SHP77 treated with DMSO at 0.1 percent for 48 hours (cell line): ENCODE measurements around the gene CTNNA2.

Experiments used
- DNase-seq: peaks from one replicate; lab custom pipeline; 2025; lab: John Stamatoyannopoulos, UW

Gene CTNNA2

GRCh38 chr2:80291656-80292055 is 778.8 kb downstream of the CTNNA2 start:
- no peak for DNase-seq

GRCh38 chr2:80292474-80292873 is 779.6 kb downstream of the CTNNA2 start:
- no peak for DNase-seq

- no peak for DNase-seq
Measured at GRCh38 chr2:80293039-80293438, 780.2 kb downstream of the CTNNA2 start.

GRCh38 chr2:80298954-80299353 is 786.1 kb downstream of the CTNNA2 start:
- DNase-seq = no peak

- no peak for DNase-seq
Measured at GRCh38 chr2:80299661-80300060, 786.8 kb downstream of the CTNNA2 start.

- DNase-seq = no peak
Measured at GRCh38 chr2:80300346-80300745, 787.5 kb downstream of the CTNNA2 start.

- no peak for DNase-seq
Measured at GRCh38 chr2:80300954-80301353, 788.1 kb downstream of the CTNNA2 start.

GRCh38 chr2:80302001-80302313 is 789.1 kb downstream of the CTNNA2 start:
- DNase-seq = no peak

- DNase-seq = no peak
Measured at GRCh38 chr2:80302314-80303005, 789.6 kb downstream of the CTNNA2 start.

GRCh38 chr2:80303006-80303908 is 790.4 kb downstream of the CTNNA2 start:
- DNase-seq = no peak

- no peak for DNase-seq
Measured at GRCh38 chr2:80303909-80304837, 791.3 kb downstream of the CTNNA2 start, which contains the start of gene LRRTM1. TSS of gene LRRTM1 (minus strand) at chr2:80304752. CDS start at chr2:80303819, 933 bp downstream.

GRCh38 chr2:80311304-80311703 is 798.5 kb downstream of the CTNNA2 start:
- no peak for DNase-seq

GRCh38 chr2:80312282-80312839 is 799.5 kb downstream of the CTNNA2 start:
- no peak for DNase-seq

GRCh38 chr2:80322311-80322920 is 809.6 kb downstream of the CTNNA2 start:
- DNase-seq = no peak

- DNase-seq = no peak
Measured at GRCh38 chr2:80322958-80323357, 810.1 kb downstream of the CTNNA2 start.

GRCh38 chr2:80323610-80324009 is 810.8 kb downstream of the CTNNA2 start:
- no peak for DNase-seq

- no peak for DNase-seq
Measured at GRCh38 chr2:80324525-80324924, 811.7 kb downstream of the CTNNA2 start.

GRCh38 chr2:80326214-80326613 is 813.4 kb downstream of the CTNNA2 start:
- DNase-seq = no peak

GRCh38 chr2:80326861-80327260 is 814.0 kb downstream of the CTNNA2 start:
- DNase-seq = no peak

GRCh38 chr2:80328159-80328571 is 815.3 kb downstream of the CTNNA2 start:
- DNase-seq = no peak

- DNase-seq = no peak
Measured at GRCh38 chr2:80329491-80329890, 816.6 kb downstream of the CTNNA2 start.
